SIG-M5 treated with dmso at 0.1 percent for 504 hours (cell line): ENCODE measurements around the gene NEK1.
"Not testable (repeated sequence)": the region's sequence is repeated elsewhere in the genome, so short reads cannot be mapped to it uniquely, and the experiment has no call there.

Experiments
- DNase-seq: peaks from one replicate; lab custom pipeline; 2025; ENCODE audit not compliant: unreplicated experiment; lab: John Stamatoyannopoulos, UW

Gene NEK1

DNA sequence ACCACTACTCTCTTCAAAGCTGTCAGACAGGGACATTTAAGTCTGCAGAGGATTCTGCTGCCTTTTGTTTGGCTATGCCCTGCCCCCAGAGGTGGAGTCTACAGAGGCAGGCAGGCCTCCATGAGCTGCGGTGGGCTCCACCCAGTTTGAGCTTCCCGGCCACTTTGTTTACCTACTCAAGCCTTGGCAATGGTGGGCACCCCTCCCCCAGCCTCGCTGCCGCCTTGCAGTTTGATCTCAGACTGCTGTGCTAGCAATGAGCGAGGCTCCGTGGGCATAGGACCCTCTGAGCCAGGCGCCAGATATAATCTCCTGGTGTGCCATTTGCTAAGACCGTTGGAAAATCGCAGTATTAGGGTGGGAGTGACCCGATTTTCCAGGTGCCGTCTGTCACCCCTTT, 112.5 kb downstream of the NEK1 start:
- DNase-seq = not testable (repeated sequence)

DNA sequence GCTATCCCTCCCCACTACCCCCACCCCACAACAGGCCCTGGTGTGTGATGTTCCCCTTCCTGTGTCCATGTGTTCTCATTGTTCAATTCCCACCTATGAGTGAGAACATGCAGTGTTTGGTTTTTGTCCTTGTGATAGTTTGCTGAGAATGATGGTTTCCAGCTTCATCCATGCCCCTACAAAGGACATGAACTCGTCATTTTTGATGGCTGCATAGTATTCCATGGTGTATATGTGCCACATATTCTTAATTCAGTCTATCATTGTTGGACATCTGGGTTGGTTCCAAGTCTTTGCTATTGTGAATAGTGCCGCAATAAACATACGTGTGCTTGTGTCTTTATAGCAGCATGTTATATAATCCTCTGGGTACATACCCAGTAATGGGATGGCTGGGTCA, 118.1 kb downstream of the NEK1 start:
- DNase-seq = not testable (repeated sequence)

DNA sequence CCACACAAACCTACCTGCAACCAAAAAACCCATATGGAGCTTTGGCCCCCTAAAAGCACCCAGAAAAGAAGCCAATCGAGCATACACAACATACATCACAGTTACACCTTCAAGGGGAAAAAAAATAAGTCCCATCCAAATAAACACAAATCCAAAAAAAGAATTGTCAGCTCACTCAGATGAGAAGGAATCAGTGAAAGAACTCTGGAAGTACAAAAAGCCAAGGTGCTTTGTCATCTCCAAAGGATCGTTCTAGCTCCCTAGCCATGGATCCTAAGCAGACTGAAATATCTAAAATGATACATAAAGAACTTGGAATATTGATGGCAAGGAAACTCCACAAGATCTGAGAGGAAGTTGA, 119.2 kb downstream of the NEK1 start:
- no peak for DNase-seq

DNA sequence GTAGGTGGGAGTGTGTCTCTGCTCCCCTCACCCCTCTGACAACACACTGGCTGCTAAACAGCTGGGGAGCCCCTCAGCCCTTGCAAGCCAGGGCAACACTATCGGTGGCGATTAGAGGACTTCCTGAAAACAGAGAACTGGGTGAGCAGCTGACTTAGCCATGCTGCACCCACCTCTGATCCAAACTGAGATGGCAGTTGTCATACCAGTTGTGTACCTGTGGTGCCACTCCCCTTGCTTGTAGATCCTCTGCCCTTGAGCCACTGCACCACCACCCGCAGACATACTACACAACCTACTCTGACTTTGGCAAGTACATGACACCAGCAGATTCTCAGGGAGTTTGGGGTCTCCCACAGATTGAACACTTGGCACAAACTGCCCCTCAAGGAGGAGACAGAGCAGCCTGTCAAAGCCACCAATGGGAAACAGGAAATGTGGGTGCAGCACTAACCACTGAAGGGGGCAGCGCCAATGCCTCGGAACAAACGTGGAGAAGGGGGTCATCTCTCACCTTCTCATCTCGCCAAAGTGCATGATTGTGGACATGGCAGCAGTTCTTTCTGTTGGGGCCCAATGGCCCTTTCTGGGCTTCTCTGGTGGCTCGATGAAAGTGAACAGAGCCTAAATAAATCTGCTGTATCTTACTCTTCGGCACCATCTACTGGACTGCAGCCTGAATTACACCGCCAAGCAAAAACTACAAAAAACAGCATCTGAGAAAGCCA, 119.8 kb downstream of the NEK1 start:
- DNase-seq = peak; percentile 51

DNA sequence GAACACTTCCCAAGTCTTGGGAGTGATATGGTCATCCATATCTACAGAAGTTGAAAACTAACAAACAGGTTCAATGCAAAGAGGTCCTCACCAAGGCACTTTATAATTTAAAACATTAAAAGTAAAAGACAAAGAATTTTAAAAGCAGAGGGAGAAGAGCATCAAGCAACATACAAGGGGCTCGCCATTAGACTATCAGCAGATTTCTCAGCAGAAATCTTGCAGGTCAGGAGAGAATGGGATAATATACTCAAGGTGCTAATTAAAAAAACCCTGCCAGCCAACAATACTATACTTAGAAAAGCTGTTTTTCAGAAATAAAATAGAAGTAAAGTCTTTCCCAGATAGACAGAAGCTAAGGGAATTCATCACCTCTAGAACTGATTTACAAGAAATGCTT, 121.2 kb downstream of the NEK1 start:
- DNase-seq = no peak

DNA sequence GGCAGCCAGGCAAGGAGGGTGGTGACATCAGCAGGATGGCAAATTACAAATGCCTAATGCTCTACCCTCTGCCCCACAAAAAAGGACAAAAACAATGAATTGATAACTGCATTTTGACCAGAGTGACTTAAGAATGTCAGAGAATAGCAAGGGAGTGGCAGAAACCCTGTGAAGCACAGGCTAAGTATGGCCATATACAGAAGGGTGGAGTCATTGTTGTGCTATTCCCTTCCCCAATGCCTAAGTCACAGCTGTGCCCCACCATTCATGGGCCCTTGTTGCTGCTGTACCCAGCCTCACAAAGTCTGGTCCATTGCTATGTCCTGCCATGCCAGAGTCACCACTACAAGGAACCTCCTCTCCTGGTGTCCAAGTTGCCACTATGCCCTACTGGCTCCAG, 123.1 kb downstream of the NEK1 start:
- DNase-seq = no peak

DNA sequence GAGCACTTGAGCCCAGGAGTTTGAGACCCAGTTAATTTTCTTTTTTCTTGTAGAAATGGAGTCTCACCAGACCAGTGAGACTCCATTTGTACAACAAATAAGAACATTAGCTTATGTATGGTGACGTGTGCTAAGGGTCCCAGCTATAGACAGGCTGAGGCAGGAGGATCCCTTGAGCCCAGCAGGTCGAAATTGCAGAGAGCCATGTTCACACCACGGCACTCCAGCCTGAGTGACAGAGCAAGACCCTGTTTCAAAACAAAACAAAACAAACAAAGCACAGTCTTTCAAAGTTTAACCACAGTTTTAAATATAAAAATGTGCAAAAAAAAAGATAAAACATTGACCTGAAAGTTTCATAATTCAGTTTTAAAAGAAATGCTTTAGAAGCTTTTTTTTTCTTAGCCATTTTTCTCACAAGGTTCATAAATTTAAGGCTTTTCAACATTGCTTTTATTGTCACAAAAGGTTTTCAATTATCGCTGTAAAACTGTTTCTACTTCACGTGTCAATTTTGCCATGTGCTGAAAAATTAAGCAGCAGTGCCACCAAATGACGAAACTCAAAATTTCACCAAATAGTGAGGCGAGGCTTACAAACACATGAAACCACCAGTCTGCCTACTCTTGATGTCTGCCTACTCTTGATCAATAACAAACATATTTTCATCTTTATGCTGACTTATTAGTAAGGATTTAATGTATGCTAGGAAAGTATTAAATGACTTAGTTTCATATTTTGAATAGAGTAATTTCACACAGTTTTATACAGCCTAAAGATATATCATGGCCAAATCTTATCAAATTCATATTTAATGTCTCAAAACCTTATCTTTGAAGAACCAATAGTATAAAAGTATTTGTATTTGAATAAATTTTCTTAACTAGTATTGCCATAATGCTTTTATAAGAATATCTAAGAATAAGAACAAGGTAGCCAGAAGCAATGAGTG, 126.3 kb downstream of the NEK1 start:
- peak; percentile 36 for DNase-seq

DNA sequence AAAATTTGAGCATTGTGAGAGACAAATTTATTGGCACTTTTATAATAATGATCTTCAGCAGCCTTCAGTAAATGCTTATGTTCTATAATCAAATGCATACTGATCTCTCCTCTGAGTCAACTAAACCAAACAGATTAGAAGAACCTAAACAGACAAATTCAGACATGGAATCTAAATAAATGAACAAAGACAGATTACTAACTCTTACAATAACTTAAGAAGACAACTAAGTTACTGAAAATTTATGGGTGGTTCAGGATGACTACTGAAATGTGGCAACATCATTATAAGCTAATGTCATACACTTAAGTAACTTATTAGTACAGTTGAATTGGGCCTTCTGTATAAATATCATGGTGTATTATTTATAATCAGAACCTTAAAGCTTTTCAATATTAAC, 127.3 kb downstream of the NEK1 start:
- no peak for DNase-seq

DNA sequence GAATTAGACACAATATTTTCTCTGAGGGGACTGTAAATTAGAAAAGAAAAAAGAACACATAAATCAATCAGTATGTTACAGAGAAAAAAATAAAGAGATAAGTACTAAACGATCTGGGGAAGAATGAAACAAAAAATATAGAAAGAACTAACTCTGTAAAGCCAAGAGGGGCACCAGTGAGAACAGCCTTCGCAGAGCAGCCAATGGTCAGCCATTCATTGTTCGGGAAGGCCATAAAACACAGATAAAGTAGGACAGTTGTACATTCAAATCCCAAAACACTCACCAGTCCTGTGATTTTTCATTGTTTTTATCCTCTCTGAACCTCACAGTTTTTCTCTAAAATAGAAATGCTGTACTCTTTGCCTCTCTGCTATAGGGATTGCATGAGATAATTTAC, 127.9 kb downstream of the NEK1 start:
- no peak for DNase-seq

DNA sequence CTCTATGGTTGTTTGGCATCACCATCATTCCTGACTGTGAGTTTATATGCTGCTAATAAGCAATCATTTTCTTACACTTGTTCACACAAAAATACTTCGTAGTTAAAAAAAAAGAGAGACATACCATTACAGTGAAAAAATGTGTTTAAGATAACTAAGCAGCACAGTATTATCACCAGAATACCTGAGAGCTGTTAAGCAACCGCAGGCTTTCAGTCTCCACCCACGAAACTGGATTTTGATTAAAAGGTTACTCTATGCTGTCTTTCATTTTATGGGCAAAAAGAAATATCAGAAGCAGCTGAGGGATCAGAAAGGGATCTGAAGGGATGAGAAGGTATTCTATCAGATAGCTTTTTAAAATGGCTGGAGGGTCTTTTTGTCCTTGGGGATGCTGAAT, 148.3 kb downstream of the NEK1 start:
- DNase-seq = no peak

DNA sequence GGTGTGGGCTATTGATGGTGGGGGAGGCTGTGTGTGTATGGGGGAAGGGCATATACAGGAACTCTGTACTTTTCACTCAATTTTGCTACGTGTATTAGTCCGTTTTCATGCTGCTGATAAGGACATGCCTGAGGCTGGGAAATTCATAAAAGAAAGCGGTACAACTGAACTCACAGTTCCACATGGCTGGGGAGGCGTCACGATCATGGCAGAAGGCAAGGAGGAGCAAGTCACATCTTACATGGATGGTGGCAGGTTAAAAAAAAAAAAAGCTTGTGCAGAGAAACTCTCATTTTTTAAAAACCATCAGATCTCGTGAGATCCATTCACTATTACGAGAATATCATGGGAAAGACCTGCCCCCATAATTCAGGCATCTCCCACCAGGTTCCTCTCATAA, 152.3 kb downstream of the NEK1 start:
- no peak for DNase-seq

DNA sequence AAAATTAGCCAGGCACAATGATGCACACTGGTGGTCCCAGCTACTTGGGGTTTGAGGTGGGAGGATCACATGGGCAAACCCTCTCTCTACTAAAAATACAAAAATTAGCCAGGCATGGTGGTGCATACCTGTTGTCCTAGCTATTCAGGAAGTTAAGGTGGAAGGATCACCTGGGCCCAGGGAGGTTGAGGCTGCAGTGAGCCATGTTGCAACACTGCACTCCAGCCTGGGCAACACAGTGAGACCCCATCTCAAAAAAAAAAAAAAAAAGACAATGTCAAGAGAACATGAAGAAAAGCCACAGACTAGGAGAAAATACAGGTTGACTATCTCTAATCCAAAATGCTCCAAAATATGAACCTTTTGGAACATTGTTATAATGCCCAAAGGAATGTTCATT, 153.8 kb downstream of the NEK1 start:
- DNase-seq = no peak

DNA sequence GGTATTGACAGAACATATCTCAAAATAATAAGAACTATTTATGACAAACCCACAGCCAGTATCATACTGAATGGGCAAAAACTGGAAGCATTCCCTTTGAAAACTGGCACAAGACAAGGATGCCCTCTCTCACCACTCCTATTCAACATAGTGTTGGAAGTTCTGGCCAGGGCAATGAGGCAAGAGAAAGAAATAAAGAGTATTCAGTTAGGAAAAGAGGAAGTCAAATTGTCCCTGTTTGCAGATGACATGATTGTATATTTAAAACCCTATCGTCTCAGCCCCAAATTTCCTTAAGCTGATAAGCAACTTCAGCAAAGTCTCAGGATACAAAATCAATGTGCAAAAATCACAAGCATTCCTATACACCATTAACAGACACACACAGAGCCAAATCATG, 159.7 kb downstream of the NEK1 start:
- DNase-seq = not testable (repeated sequence)

DNA sequence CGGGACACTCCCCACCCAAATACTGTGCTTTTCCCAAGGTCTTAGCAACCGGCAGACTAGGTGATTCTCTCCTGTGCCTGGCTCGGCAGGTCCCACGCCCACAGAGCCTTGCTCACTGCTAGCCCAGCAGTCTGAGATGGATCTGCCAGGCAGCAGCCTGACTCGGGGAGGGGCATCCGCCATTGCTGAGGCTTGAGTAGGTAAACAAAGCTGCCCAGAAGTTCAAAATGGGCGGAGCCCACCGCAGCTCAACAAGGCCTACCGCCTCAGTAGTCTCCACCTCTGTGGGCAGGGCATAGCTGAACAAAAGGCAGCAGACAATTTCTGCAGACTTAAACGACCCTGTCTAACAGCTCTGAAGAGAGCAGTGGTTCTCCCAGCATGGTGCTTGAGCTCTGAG, 163.4 kb downstream of the NEK1 start:
- not testable (repeated sequence) for DNase-seq

DNA sequence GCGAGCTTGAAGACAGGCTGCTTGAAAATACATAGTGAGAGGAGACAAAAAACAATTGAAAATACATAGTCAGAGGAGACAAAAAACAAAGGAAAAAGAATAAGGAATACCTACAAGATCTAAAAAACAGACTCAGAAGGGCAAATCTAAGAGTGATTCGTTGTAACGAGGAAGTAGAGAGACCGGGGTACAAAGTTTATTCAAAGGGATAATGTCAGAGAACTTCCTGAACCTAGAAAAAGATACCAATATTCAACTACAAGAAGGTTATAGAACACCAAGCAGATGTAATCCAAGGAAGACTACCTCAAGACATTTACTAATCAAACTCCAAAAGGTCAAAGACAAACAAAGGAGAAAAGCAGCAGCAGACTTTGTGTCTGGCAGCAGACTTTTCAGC, 165.6 kb downstream of the NEK1 start:
- DNase-seq = no peak

DNA sequence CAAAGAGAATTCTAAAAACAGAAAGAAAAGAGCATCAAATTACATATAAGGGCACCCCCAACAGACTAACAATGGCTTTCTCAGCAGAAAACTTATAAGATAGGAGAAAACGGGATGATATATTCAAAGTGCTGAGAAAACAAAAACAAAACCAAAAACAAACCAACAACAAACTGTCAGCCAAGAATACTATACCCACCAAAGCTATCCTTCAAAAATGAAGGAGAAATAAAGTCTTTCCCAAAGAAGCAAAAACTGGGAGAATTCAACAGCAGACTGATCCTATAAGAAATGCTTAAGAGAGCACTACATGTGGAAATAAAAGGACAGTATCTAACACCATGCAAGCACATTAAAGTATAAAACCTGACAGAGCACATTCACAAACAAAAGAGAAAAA, 168.6 kb downstream of the NEK1 start:
- DNase-seq = no peak

DNA sequence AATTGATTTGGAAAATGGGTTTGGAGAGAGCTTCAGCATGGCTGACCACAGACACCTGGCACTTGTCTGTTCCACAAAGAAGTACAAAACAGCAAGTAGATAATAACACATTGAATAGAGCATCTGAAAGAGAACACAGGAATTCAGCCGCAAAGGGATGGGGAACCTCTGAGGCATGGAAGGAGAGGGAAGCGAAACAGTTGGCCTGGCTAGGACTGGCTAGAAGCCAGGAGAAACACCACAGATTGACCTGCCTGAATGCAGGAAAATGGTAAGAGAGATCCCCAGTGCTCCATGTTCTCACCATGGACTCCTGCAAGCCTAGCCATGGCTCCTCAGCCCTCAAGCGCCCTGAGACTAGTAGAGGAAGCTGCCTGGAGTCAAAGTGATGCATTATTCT, 171.9 kb downstream of the NEK1 start:
- DNase-seq = no peak

DNA sequence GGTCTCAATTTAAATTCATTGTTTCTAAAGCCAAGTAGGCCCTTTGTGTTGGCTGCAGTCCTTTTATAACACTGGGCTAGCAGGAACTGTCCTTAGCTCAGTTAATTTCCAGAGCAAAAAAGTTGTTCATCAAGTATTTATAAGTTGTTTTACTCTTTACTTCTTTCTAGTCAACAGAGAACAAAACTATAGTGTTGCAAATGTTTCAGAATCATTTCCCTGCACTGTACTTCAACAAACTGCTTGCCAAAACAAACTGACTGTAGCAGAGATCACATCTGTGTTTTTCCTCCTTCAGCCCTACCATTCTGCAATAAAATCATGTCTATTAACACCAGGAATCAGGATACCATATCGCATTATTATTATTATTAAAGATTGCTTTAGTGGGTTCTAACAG, 173.1 kb downstream of the NEK1 start:
- DNase-seq = no peak

DNA sequence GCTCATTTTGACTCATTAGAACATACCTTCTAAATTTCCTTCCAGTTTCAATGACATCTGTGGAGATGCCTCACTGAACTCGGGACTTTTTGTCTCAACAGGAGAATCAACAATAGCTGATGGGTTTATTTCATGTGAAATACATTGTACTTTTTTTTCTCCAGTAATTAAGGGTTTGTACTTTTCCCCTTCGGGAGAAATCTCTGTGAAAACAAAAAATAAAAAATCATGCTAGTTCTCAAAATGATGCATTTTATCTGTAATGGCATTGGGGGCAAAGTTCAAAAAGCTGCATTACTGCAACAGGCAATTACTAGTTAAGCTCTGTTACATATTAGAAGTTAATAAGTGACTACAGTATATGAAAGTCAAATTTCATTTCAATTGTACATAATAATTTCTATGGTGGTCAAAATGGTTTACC, 174.3 kb downstream of the NEK1 start:
- DNase-seq = no peak

DNA sequence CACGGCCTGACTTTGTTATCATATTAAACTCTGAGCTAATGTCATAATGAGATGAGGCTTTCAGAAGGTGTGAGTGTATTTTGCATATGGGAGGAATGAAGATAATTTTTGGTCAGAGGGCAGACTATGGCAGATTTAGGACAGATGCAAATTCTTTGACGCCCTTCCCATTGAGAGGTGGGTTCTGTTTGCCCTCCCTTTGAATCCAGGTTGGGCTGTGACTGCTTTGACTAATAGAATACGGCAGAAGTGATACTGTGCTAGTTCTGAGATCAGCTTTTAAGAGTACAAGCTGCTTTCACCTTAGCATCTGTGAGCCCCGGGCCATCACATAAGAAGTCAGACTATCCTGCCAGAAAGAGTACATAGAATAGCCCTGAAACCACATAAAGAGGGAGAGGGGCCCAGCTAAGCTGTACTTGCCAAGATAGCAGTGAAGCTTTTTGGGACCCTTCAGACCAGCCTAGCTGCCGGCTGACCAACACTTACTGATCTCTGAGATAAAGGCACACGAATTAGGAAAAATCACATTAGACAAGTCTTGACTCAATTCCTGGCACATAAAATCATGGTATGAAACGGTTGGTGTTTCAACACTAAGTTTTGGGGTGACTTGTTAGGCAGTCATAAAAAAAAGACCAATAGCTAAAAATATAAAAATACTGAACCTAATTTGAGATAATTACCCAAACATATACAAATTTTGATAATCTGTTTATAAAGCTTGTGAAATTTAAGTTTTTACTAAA, 174.9 kb downstream of the NEK1 start:
- DNase-seq = no peak

DNA sequence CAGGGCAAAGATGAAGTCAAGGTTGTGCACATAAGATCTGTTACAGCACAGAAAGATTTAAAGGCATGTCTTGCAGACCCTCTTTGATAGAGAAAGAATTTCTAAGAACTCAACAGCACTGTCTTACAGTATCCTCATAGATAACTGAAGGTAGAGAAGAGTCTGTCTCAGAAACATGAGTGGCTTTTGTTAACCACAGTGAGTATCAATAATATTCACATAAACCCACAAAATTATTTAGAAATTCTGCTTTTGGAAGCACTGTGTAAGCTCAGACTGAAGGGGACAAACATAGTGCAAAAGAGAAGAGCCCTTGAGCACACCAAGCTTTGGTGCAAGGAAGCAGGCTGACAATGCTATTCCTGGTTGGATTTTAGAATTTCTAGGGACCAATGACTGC, 175.6 kb downstream of the NEK1 start:
- DNase-seq = no peak

DNA sequence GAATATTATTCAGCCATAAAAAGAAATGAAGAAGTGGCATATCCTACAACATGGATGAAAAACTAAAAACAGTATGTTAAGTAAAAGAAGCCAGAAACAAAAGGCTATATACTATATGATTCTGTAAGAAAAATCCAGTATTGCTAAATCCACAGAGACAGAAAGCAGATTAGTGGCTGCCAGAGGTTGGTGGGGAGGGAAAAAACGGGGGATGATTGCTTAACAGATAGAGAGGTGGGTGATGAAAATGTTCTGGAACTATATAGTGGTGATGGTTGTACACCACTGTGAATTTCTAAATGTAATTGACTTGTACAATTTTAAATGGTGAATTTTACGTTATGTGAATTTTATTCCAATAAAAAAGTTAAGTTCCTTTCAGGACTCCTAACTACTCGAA, 184.0 kb downstream of the NEK1 start:
- no peak for DNase-seq
